AG09309 (cell line): ENCODE measurements around the gene BCL11A.
A peak's percentile ranks its signal among the peaks of the same experiment; 100 is the strongest.

Experiments
- DNase-seq: peaks from one replicate; pipeline ENCODE4 v3.0.0-alpha.2; 2010; ENCODE audit warnings: low read depth
- H3K4me3 ChIP-seq: 2 replicates; pipeline ENCODE4 v1.5.1; 2011; ENCODE audit warnings: mild to moderate bottlenecking, low read depth, low read length, moderate library complexity; ENCODE audit not compliant: control insufficient read depth
- TF ChIP-seq, protein P1 (sequence below): IDR thresholded peaks from 2 replicates; pipeline ENCODE4 v1.5.1; 2011; ENCODE audit warnings: mild to moderate bottlenecking, low read depth, low read length, inconsistent platforms; ENCODE audit not compliant: insufficient read depth, control insufficient read depth; ENCODE audit errors: missing control alignments

BCL11A gene

DNA sequence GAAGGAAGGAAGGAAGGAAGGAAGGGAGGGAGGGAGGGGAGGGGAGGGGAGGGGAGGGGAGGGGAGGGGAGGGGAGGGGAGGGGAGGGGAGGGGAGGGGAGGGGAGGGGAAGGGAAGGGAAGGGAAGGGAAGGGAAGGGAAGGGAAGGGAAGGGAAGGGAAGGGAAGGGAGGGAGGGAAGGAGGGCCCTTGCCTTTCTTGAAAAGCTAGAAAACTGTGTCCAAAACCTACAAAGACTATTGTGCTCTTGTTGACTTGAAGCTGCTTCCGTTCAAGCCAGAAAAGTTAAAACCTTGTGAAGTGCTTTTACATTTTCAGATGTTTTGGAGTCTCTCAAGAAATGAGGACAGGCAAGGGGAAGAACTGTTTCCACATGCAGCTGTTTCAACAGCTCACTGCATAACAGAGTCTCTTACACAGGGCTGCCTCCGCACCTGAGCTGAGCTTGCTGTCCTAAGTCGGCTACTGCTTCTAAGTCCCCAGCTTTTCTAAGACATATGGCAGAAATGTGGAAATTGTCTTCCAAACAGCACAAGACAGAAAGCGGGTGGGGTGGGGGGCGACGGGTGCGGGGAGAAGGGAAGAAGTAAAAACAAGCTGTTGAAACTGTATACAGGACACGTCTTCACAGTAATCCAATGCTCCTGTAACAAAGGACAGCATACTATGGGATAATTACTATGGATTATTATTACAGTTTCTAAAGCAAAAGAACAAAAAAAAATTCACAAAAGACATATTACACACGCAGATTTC, 46.1 kb downstream of the BCL11A start:
- no peak overlapping the region for H3K4me3 ChIP-seq
- DNase-seq: no peak
- TF ChIP-seq, protein P1, sequence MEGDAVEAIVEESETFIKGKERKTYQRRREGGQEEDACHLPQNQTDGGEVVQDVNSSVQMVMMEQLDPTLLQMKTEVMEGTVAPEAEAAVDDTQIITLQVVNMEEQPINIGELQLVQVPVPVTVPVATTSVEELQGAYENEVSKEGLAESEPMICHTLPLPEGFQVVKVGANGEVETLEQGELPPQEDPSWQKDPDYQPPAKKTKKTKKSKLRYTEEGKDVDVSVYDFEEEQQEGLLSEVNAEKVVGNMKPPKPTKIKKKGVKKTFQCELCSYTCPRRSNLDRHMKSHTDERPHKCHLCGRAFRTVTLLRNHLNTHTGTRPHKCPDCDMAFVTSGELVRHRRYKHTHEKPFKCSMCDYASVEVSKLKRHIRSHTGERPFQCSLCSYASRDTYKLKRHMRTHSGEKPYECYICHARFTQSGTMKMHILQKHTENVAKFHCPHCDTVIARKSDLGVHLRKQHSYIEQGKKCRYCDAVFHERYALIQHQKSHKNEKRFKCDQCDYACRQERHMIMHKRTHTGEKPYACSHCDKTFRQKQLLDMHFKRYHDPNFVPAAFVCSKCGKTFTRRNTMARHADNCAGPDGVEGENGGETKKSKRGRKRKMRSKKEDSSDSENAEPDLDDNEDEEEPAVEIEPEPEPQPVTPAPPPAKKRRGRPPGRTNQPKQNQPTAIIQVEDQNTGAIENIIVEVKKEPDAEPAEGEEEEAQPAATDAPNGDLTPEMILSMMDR: no peak

DNA sequence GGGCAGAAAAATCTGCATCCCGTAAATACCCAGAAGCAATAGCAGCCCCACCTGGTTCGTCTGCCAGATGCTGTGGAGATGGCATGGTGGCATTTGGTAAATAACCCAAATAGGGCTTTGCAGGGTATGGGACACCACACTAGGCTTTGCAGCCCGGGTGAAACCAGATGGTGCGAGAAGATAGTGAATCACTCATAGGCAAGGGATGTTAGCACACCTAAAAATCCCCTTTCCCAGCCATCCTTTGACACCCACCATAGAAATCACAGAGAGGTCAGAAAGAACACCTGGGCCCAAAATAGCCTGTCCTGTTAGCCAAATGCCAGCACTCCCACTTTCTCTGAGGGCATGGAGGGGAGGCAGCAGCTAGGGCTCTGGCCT, 47.6 kb downstream of the BCL11A start:
- TF ChIP-seq, protein P1: no peak
- no peak overlapping the region for H3K4me3 ChIP-seq
- no peak for DNase-seq

DNA sequence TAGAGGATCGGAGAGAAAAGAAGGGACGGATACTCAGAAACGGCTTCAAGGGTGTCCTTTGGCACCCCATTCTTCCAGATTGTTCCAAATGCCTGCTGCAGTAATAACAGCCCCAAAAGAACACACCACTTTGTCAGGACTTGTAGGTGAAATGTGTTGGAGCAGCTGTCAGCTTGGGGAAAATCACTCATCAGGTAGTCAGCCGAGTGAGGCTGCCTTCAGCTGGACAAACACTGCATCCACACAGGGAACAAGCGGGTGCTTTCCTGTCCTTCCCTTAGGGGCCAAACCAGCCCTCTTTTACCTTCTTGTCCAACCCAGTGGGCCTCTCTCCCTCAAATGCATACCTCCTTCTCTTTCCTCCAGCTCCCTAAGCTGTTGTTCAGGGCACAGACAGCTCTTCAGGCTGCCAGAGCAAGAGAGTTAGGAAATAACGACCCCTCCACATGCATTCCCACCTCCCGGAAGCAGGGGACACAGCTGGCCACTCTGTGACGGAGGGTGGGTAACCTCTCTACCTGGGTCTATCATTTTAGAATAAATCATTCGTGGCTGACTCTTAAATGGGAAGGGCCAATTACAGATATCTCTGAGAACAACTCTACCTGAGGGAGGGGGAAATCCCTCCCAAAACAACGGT, 48.1 kb downstream of the BCL11A start:
- no peak overlapping the region for H3K4me3 ChIP-seq
- TF ChIP-seq, protein P1: no peak
- DNase-seq: no peak

DNA sequence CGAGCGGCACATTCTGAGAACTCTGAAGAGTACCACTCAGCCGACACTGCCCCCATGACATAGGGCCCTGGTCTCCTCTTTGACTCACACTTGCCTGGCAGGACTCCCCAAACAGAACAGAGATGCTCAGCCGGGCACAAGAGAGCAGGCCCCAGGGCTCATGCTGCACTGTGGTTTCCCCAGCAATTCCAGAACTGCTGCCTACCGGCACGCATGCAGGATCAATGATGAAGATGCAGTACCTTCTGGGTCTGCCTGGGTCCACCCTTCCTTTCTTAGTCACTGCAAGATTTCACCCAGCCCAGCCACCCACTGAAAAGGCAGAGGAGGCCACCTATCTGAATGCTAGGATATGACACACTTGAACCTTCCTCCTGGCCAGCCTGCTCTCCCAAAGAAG, 49.4 kb downstream of the BCL11A start:
- no peak for DNase-seq
- TF ChIP-seq, protein P1: peak; percentile 36
- no peak overlapping the region for H3K4me3 ChIP-seq

DNA sequence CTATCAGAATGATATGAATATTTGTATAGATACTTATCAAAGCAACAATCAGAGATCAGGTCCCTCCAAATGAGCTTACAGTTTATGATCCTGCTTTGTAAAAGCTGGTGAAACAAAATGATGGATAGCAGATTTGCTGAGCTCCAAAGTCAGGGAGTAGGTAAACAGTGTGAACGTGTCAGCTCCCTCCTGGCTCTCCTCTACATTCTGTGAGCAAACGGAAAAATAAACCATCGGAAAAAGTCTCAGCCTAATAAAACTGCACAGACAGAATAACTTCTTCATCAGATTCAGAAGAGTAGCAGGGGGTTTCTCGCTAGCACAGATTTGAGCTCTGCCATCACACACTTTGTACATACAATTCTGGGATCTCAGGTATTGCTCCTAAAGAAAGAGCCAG, 51.3 kb downstream of the BCL11A start:
- no peak for DNase-seq
- TF ChIP-seq, protein P1: no peak
- H3K4me3 ChIP-seq: no peak overlapping the region

DNA sequence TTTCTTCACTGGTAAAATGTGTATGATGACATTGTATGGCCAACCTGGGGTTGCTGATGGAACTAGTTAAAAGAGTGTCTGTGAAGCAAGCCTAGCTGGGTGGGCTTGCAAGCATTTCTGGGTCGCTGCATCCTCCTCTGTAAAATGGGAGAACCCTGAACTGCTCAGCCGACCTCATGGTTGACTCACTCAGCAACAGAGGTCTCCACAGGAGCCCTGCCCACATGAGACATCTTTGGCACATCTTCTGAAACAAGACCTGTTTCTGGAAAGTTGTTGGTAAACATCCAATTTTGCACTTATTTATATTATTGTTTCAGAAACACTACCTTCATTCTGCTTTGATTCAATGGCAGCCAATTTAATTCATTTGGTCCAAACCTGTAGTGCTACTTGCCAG, 52.6 kb downstream of the BCL11A start:
- DNase-seq: no peak
- TF ChIP-seq, protein P1: no peak
- no peak overlapping the region for H3K4me3 ChIP-seq
